ENCODE results near the gene RPL32. TPM values are rescaled to one million over a fixed set of nuclear protein-coding genes. Genes with fewer than 3 reads are reported as not detected.

Gene RPL32
- total RNA-seq, 1 donor from 2014 or later: 972 TPM

GRCh38 chr3:12828751-12829150 lies 12.6 kb downstream of the RPL32 start:
- no peak for DNase-seq (ENCODE audit: low spot score)
- no peaks in the 10 kb centered on the region for H3K9me3 Mint-ChIP-seq (ENCODE audit: low read depth)
- H3K4me1 Mint-ChIP-seq (ENCODE audit: low read depth): peaks cover 15% of the 10 kb centered on the region
- no peak for TF ChIP-seq CTCF (IDR thresholded peaks at IDR 0.05)
- H3K27me3 Mint-ChIP-seq (ENCODE audit: low read depth): no peaks in the 10 kb centered on the region
- peaks cover 12% of the 10 kb centered on the region for H3K36me3 Mint-ChIP-seq (ENCODE audit: low read depth)
- H3K4me3 Mint-ChIP-seq (ENCODE audit: unreplicated experiment): no peak overlapping the region
- no peak overlapping the region for H3K27ac Mint-ChIP-seq (ENCODE audit: unreplicated experiment)

- no peak for DNase-seq (ENCODE audit: low spot score)
Observed at GRCh38 chr3:12825156-12825555, 16.2 kb downstream of the RPL32 start.

GRCh38 chr3:12824299-12824698 lies 17.1 kb downstream of the RPL32 start:
- no peaks in the 10 kb centered on the region for H3K9me3 Mint-ChIP-seq (ENCODE audit: low read depth)
- peaks cover 10% of the 10 kb centered on the region for H3K36me3 Mint-ChIP-seq (ENCODE audit: low read depth)
- no peak overlapping the region for H3K4me3 Mint-ChIP-seq (ENCODE audit: unreplicated experiment)
- no peak overlapping the region for H3K27ac Mint-ChIP-seq (ENCODE audit: unreplicated experiment)
- TF ChIP-seq CTCF (IDR thresholded peaks at IDR 0.05): no peak
- H3K27me3 Mint-ChIP-seq (ENCODE audit: low read depth): no peaks in the 10 kb centered on the region
- no peak for DNase-seq (ENCODE audit: low spot score)
- H3K4me1 Mint-ChIP-seq (ENCODE audit: low read depth): no peaks in the 10 kb centered on the region

More at GRCh38 chr3:12825156-12825555, 16.2 kb downstream of the RPL32 start:
- Mint-ChIP-seq H3K27me3 (ENCODE audit: low read depth) (no peaks in the 10 kb centered on the region), H3K9me3 (ENCODE audit: low read depth) (no peaks in the 10 kb centered on the region), H3K4me3 (ENCODE audit: unreplicated experiment) (no peak overlapping the region), H3K36me3 (ENCODE audit: low read depth) (peaks cover 6% of the 10 kb centered on the region), H3K4me1 (ENCODE audit: low read depth) (peaks cover 4% of the 10 kb centered on the region), H3K27ac (ENCODE audit: unreplicated experiment) (no peak overlapping the region)
- no peak for TF ChIP-seq CTCF (IDR thresholded peaks at IDR 0.05)

GRCh38 chr3:12822725-12823373 lies 18.5 kb downstream of the RPL32 start:
- peaks cover 10% of the 10 kb centered on the region for H3K36me3 Mint-ChIP-seq (ENCODE audit: low read depth)
- H3K27me3 Mint-ChIP-seq (ENCODE audit: low read depth): no peaks in the 10 kb centered on the region
- no peaks in the 10 kb centered on the region for H3K4me1 Mint-ChIP-seq (ENCODE audit: low read depth)
- no peak overlapping the region for H3K4me3 Mint-ChIP-seq (ENCODE audit: unreplicated experiment)
- peak; percentile 71 for TF ChIP-seq CTCF (IDR thresholded peaks at IDR 0.05)
- no peak for DNase-seq (ENCODE audit: low spot score)
- H3K9me3 Mint-ChIP-seq (ENCODE audit: low read depth): no peaks in the 10 kb centered on the region
- H3K27ac Mint-ChIP-seq (ENCODE audit: unreplicated experiment): peak overlapping the region; percentile 52

- no peak overlapping the region for H3K27ac Mint-ChIP-seq (ENCODE audit: unreplicated experiment)
- H3K36me3 Mint-ChIP-seq (ENCODE audit: low read depth): peaks cover 13% of the 10 kb centered on the region
- DNase-seq (ENCODE audit: low spot score): no peak
- no peaks in the 10 kb centered on the region for H3K9me3 Mint-ChIP-seq (ENCODE audit: low read depth)
- no peak for TF ChIP-seq CTCF (IDR thresholded peaks at IDR 0.05)
- no peak overlapping the region for H3K4me3 Mint-ChIP-seq (ENCODE audit: unreplicated experiment)
- H3K27me3 Mint-ChIP-seq (ENCODE audit: low read depth): no peaks in the 10 kb centered on the region
- H3K4me1 Mint-ChIP-seq (ENCODE audit: low read depth): no peaks in the 10 kb centered on the region
Observed at GRCh38 chr3:12818773-12819172, 22.6 kb downstream of the RPL32 start.
